Adrenal gland (tissue), 12 donors: ENCODE measurements around the gene INHBC. TPM values are rescaled to one million over a fixed set of nuclear protein-coding genes. Genes with fewer than 3 reads are reported as not detected.

ENCODE experiments used
- DNase-seq, 7 donors: peaks; one replicate each; pipeline ENCODE4 v3.0.0-alpha.2; 2019 to 2020
- H3K27ac ChIP-seq, 5 donors: fragments of 200-600 bp; sonication (generic) in 4 of 5; 1 replicate in 3 of 5; 2 replicates in 2 of 5; pipeline versions ENCODE4 v1.5.1 to v1.8.0; 2016 to 2020; ENCODE audit warnings: mild to moderate bottlenecking in 1 of 5
- H3K27me3 ChIP-seq: fragments of 200-600 bp; 2 replicates; pipeline ENCODE4 v1.8.0; 2021
- H3K36me3 ChIP-seq, 2 donors: fragments of 200-600 bp; replicated peaks in 1 of 2; 1 replicate in 1 of 2; 2 replicates in 1 of 2; pipeline versions ENCODE4 v1.5.1 to v1.8.0; 2018 to 2022
- H3K4me1 ChIP-seq, 2 donors: fragments of 200-600 bp; replicated peaks in 1 of 2; 1 replicate in 1 of 2; 2 replicates in 1 of 2; pipeline versions ENCODE4 v1.5.1 to v1.8.0; 2018 to 2021
- H3K4me3 ChIP-seq, 4 donors: fragments of 200-600 bp; sonication (generic) in 3 of 4; one replicate each; pipeline ENCODE4 v1.5.1; 2016 to 2018
- H3K9me3 ChIP-seq, 3 donors: fragments of 200-600 bp; sonication (generic) in 1 of 3; replicated peaks in 1 of 3; 1 replicate in 2 of 3; 2 replicates in 1 of 3; pipeline versions ENCODE4 v1.5.1 to v1.8.0; 2016 to 2021
- CTCF ChIP-seq, 6 experiments: fragments of 450-650 bp in 4 of 6; fragments of 200-600 bp in 2 of 6; sonication (generic) in 1 of 6; IDR thresholded peaks; 1 replicate in 5 of 6; 2 replicates in 1 of 6; pipeline versions ENCODE4 v1.5.1 to v1.8.0; 2016 to 2021; ENCODE audit warnings: antibody characterized with exemption in 6 of 6, mild to moderate bottlenecking in 2 of 6, moderate library complexity in 1 of 6
- POLR2A ChIP-seq, 2 donors: fragments of 450-650 bp; IDR thresholded peaks; one replicate each; pipeline ENCODE4 v1.6.1; 2017; ENCODE audit warnings: antibody characterized with exemption in 2 of 2, mild to moderate bottlenecking in 2 of 2, moderate library complexity in 1 of 2
- WGBS, 4 donors: extraction: QIAGEN DNeasy Blood & Tissue Kit in 2 of 4; methylation state at CpG; one replicate each; pipeline versions ENCODE4 v1.1.5 to v1.1.7; 2013 to 2017; 5-methylcytosine and 5-hydroxymethylcytosine counted together
- intact Hi-C, 2 donors: fragments of 100-400 bp; cut with DNase I; formaldehyde crosslinking; loops; one replicate each; pipeline versions ENCODE4 v1.14.1 to v1.15.0; 2022 to 2023
- polyA plus RNA-seq, 3 donors: library from polyadenylated mRNA; stranded (reverse); fragments of 200-250 nt in 2 of 3; fragments of 350-450 nt in 1 of 3; fragmentation: Illumina TruSeq in 1 of 3; extraction: RNeasy Lipid Tissue Mini Kit (QIAGEN cat#74804) in 1 of 3; gene quantifications; one replicate each; pipeline ENCODE4 v1.2.3, GENCODE V29; 2013 to 2014
- total RNA-seq, 9 donors: library from RNA; depleted of rRNA in 4 of 9; stranded (reverse); fragments of >200 nt in 4 of 9; fragments of 120-200 nt in 1 of 9; fragmentation: NEBNext Ultra II Directional in 1 of 9; extraction: Animal tissue kit (Norgen Biotek cat#: 25700) in 1 of 9; gene quantifications; one replicate each; pipeline versions ENCODE4 v1.1.0 to v1.2.4, GENCODE V29; 2013 to 2023
- donor health status: healthy with polysubstance abuse.
- donor health status: Bipolar disorder and iron deficiency.
- donor health status: DM: yes; HTN: yes; CAD: no.
- donor health status: DM: no; HTN: no; CAD: no.
- donor health status: DM: no; HTN: no; CAD: no.
- donor health status: DM: yes; HTN: yes; CAD: no.

INHBC gene
- total and polyA plus RNA-seq, 12 donors, result not detected

GRCh38 chr12:57388425-57388824 lies 46.2 kb upstream of the INHBC start:
- 67 to 75% (median 70%) methylated on average over 5 of the region's 5 CpGs for WGBS, 4 donors
- H3K4me1 ChIP-seq, result peaks cover 0 to 13% of the 10 kb centered on the region in 2 donors
- no peaks in the 10 kb centered on the region for H3K36me3 ChIP-seq
- DNase-seq, result no peak
- no peak for TF ChIP-seq CTCF (IDR thresholded peaks at IDR 0.05)
- no peak for TF ChIP-seq POLR2A (IDR thresholded peaks at IDR 0.05)
- intact Hi-C loops, result no loop called here
- H3K27ac ChIP-seq, result no peak overlapping the region
- no peaks in the 10 kb centered on the region for H3K27me3 ChIP-seq
- H3K9me3 ChIP-seq, result no peaks in the 10 kb centered on the region
- no peak overlapping the region for H3K4me3 ChIP-seq

- Histone ChIP-seq H3K9me3 (no peaks in the 10 kb centered on the region), H3K27ac (no peak overlapping the region), H3K4me3 (no peak overlapping the region), H3K4me1 (peaks cover 0 to 13% of the 10 kb centered on the region in 2 donors), H3K27me3 (no peaks in the 10 kb centered on the region), H3K36me3 (peaks cover 0 to 3% of the 10 kb centered on the region in 2 donors)
- intact Hi-C loops, result no loop called here
- TF ChIP-seq POLR2A (IDR thresholded peaks at IDR 0.05) (no peak), CTCF (IDR thresholded peaks at IDR 0.05) (no peak)
- DNase-seq, result no peak
- WGBS, 4 donors, result 43 to 51% (median 46%) methylated on average over 3 of the region's 3 CpGs
These were observed 45.6 kb upstream of the INHBC start for GRCh38 chr12:57389033-57389432.

- peaks cover 0 to 13% of the 10 kb centered on the region in 2 donors for H3K4me1 ChIP-seq
- no peak overlapping the region for H3K27ac ChIP-seq
- no peak overlapping the region for H3K4me3 ChIP-seq
- peaks cover 0 to 14% of the 10 kb centered on the region in 2 donors for H3K36me3 ChIP-seq
- 91 to 97% (median 97%) methylated on average over 2 of the region's 2 CpGs for WGBS, 4 donors
- intact Hi-C loops, result no loop called here
- H3K27me3 ChIP-seq, result no peaks in the 10 kb centered on the region
- DNase-seq, result no peak
- TF ChIP-seq POLR2A (IDR thresholded peaks at IDR 0.05) (no peak), CTCF (IDR thresholded peaks at IDR 0.05) (no peak)
- no peaks in the 10 kb centered on the region for H3K9me3 ChIP-seq
These were observed 44.4 kb upstream of the INHBC start for GRCh38 chr12:57390174-57390573.

- no peak overlapping the region for H3K4me3 ChIP-seq
- no peaks in the 10 kb centered on the region for H3K9me3 ChIP-seq
- DNase-seq, result no peak
- no peaks in the 10 kb centered on the region for H3K27me3 ChIP-seq
- no peaks in the 10 kb centered on the region for H3K4me1 ChIP-seq
- H3K27ac ChIP-seq, result no peak overlapping the region
- no peak for TF ChIP-seq CTCF (IDR thresholded peaks at IDR 0.05)
- TF ChIP-seq POLR2A (IDR thresholded peaks at IDR 0.05), result no peak
- intact Hi-C loops, result no loop called here
- H3K36me3 ChIP-seq, result peaks cover 0 to 20% of the 10 kb centered on the region in 2 donors
- WGBS, 4 donors, result 93 to 96% (median 95%) methylated on average over 18 of the region's 18 CpGs
These were observed 39.5 kb upstream of the INHBC start for GRCh38 chr12:57395121-57395520.
